Nucleus accumbens (tissue), 56 donors: ENCODE measurements around the gene DDRGK1.

ENCODE experiments used
- DNase-seq, 56 donors: peaks; one replicate each; lab custom pipeline; 2025; lab: John Stamatoyannopoulos, UW

DDRGK1 gene

DNA sequence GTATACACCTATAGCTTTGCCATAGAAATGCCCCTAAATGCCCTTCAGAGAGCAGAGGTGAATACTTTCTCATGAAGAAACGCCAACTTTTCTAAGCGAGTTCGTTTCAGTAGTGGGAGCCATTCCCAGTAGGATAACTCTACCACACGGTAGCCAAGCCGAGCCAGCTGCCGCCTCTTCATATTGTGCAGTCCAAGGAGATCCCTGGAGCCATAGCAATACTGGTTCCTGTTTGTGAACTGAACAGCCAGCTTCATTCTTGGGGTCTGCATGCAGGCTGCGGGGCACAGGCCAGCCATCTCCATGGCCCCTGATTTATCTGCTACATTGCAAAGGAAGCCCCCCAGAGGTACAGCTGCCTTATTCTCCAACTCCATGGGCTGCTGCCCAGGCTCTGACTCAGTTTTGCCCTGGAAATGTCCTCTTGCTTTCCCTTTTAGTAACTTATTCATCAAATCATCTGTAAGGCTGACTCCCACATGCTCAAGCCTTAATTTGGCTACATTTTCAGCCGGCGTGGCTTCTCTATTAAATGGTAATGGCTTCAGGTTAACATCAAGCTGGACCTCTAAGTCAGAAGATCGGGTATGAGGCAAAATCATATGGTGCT, 57.6 kb downstream of the DDRGK1 start:
- no peak for DNase-seq

DNA sequence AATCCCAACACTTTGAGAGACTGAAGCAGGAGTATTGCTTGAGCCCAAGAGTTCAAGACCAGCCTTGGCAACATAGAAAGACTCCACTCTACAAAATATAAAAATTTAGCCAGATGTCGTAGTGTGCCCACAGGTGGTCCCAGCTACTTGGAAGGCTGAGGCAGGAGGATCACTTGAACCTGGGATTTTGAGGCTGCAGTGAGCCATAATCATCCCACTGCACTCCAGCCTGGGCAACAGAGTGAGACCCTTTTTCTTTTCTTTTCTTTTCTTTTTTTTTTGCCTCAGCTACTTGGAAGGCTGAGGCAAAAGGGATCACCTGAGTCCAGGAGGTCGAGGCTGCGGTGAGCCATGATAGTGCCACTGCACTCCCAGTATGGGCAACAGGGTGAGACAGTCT, 62.7 kb downstream of the DDRGK1 start:
- no peak for DNase-seq
